Thoracic aorta (tissue), 2 donors: ENCODE data around the gene RAB20. TPM values are rescaled to one million over a fixed set of nuclear protein-coding genes. Genes with fewer than 3 reads are reported as not detected.

Experiments
- ATAC-seq: fragments of 150-250 bp; one replicate; pipeline ENCODE4 v1.8.0; 2017; ENCODE audit warnings: low read depth; ENCODE audit not compliant: insufficient number of reproducible peaks, low FRiP score
- DNase-seq: peaks from one replicate; pipeline ENCODE4 v3.0.0-alpha.2; 2020; ENCODE audit warnings: low spot score
- H3K27ac ChIP-seq, 2 donors: fragments of 200-600 bp; sonication (generic); 1 replicate in 1 of 2; 2 replicates in 1 of 2; pipeline ENCODE4 v1.5.1; 2016; ENCODE audit warnings: mild to moderate bottlenecking in 2 of 2, moderate library complexity in 2 of 2
- H3K27me3 ChIP-seq: fragments of 200-600 bp; sonication (generic); replicated peaks from 2 replicates; pipeline ENCODE4 v1.6.0; 2016; ENCODE audit warnings: mild to moderate bottlenecking; ENCODE audit not compliant: insufficient read depth
- H3K36me3 ChIP-seq: fragments of 200-600 bp; sonication (generic); one replicate; pipeline ENCODE4 v1.5.1; 2016
- H3K4me1 ChIP-seq, 2 donors: fragments of 200-600 bp; sonication (generic); 1 replicate in 1 of 2; 2 replicates in 1 of 2; pipeline versions ENCODE4 v1.5.1 to v1.6.0; 2016; ENCODE audit warnings: low read depth in 2 of 2, mild to moderate bottlenecking in 1 of 2; ENCODE audit not compliant: control insufficient read depth in 1 of 2
- H3K4me3 ChIP-seq: fragments of 200-600 bp; sonication (generic); 2 replicates; pipeline ENCODE4 v1.5.1; 2016; ENCODE audit warnings: mild to moderate bottlenecking
- H3K9me3 ChIP-seq: fragments of 200-600 bp; sonication (generic); 2 replicates; pipeline ENCODE4 v1.5.1; 2016
- CTCF ChIP-seq: fragments of 200-600 bp; sonication (generic); IDR thresholded peaks from one replicate; pipeline ENCODE4 v1.5.1; 2019; ENCODE audit warnings: antibody characterized with exemption
- total RNA-seq, 2 donors: library from RNA; depleted of rRNA; stranded (reverse); fragments of >200 nt; gene quantifications; one replicate each; pipeline versions ENCODE4 v1.1.0 to v1.2.3, GENCODE V29; 2016

RAB20 gene
- total RNA-seq, 2 donors from 2014 or later = 22.6 to 34.5 TPM

GRCh38 chr13:110509971-110510786 is 51.3 kb downstream of the RAB20 start:
- ATAC-seq = no peak
- peaks cover 87% of the 10 kb centered on the region for H3K36me3 ChIP-seq
- H3K4me1 ChIP-seq = peaks cover 16 to 38% of the 10 kb centered on the region in 2 donors

DNA sequence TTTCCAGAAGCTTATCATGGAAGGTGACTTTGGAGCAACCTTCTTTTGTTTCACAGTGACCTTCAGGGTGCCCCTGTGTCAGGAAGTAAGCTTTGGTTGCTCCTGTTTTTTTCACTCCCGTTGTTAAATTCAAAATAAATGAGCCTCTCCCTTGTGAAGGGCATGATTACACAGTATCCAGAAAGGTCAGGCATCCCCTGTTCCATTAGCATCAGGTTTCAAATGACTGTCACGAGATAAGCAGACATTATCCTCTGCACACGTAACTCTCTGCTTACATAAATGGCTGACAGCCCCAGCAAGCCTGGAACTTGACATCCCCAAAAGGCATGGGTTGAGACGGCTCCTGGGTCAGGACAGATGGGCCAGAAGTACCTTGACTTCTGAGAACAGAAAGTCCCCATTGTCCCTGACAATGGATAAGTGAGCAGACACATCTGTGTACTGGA is 52.0 kb downstream of the RAB20 start:
- no peaks in the 10 kb centered on the region for H3K27me3 ChIP-seq
- peaks cover 86% of the 10 kb centered on the region for H3K36me3 ChIP-seq
- no peak overlapping the region for H3K4me3 ChIP-seq
- H3K4me1 ChIP-seq = peaks cover 16 to 38% of the 10 kb centered on the region in 2 donors
- H3K27ac ChIP-seq = peak overlapping the region; percentile 5 to 45
- DNase-seq = no peak
- no peak for TF ChIP-seq CTCF
- ATAC-seq = no peak
- H3K9me3 ChIP-seq = no peaks in the 10 kb centered on the region

More at GRCh38 chr13:110509971-110510786, 51.3 kb downstream of the RAB20 start:
- H3K4me3 ChIP-seq = no peak overlapping the region
- no peaks in the 10 kb centered on the region for H3K27me3 ChIP-seq
- peak overlapping the region; percentile 5 to 45 for H3K27ac ChIP-seq
- no peak for TF ChIP-seq CTCF
- H3K9me3 ChIP-seq = no peaks in the 10 kb centered on the region
- DNase-seq = no peak

- H3K4me3 ChIP-seq = peak overlapping the region; percentile 37
- no peaks in the 10 kb centered on the region for H3K9me3 ChIP-seq
- peaks cover 89% of the 10 kb centered on the region for H3K36me3 ChIP-seq
- peak; percentile 23 for TF ChIP-seq CTCF
- no peaks in the 10 kb centered on the region for H3K27me3 ChIP-seq
- ATAC-seq (no peak), DNase-seq (no peak)
- H3K27ac ChIP-seq = peak overlapping the region; percentile 68 to 82
- H3K4me1 ChIP-seq = peaks cover 16 to 38% of the 10 kb centered on the region in 2 donors
These were observed 53.7 kb downstream of the RAB20 start for GRCh38 chr13:110507678-110508381.

GRCh38 chr13:110506859-110507566 is 54.5 kb downstream of the RAB20 start:
- Histone ChIP-seq H3K36me3 (peaks cover 91% of the 10 kb centered on the region), H3K9me3 (no peaks in the 10 kb centered on the region), H3K27me3 (no peaks in the 10 kb centered on the region), H3K4me3 (peak overlapping the region; percentile 37), H3K4me1 (peaks cover 16 to 38% of the 10 kb centered on the region in 2 donors), H3K27ac (peak overlapping the region; percentile 68 to 82)
- DNase-seq = no peak
- TF ChIP-seq CTCF = no peak
- ATAC-seq = peak; percentile 74
